CD14-positive monocyte (primary cell): Measurements from ENCODE around the gene RASSF6. TPM values are rescaled to one million over a fixed set of nuclear protein-coding genes. Genes with fewer than 3 reads are reported as not detected.

Experiments
- DNase-seq, 3 donors: peaks; one replicate each; pipeline ENCODE4 v3.0.0-alpha.2; 2011 to 2022
- H2AFZ ChIP-seq: 2 replicates; pipeline ENCODE4 v1.6.0; 2012; ENCODE audit warnings: mild to moderate bottlenecking, low read depth, low read length, inconsistent platforms; ENCODE audit not compliant: insufficient read depth, poor library complexity, severe bottlenecking
- H3K27ac ChIP-seq, 2 donors: 1 replicate in 1 of 2; 2 replicates in 1 of 2; pipeline ENCODE4 v1.5.1; 2012 to 2013; ENCODE audit warnings: low read length in 2 of 2, control low read depth in 1 of 2, inconsistent platforms in 1 of 2, low read depth in 1 of 2, mild to moderate bottlenecking in 1 of 2
- H3K27me3 ChIP-seq, 2 donors: one replicate each; pipeline versions ENCODE4 v1.6.0 to v1.6.1; 2011 to 2013; ENCODE audit warnings: low read length in 2 of 2; ENCODE audit not compliant: control insufficient read depth in 2 of 2, insufficient read depth in 2 of 2
- H3K36me3 ChIP-seq, 2 donors: replicated peaks in 1 of 2; 1 replicate in 1 of 2; 2 replicates in 1 of 2; pipeline versions ENCODE4 v1.5.1 to v1.6.1; 2012 to 2013; ENCODE audit warnings: low read length in 2 of 2, control low read depth in 1 of 2, inconsistent platforms in 1 of 2, mild to moderate bottlenecking in 1 of 2; ENCODE audit not compliant: insufficient read depth in 2 of 2, control insufficient read depth in 1 of 2
- H3K4me1 ChIP-seq, 2 donors: 1 replicate in 1 of 2; 2 replicates in 1 of 2; pipeline versions ENCODE4 v1.5.1 to v1.6.1; 2012 to 2013; ENCODE audit warnings: low read length in 2 of 2, control low read depth in 1 of 2, inconsistent platforms in 1 of 2, mild to moderate bottlenecking in 1 of 2, moderate library complexity in 1 of 2; ENCODE audit not compliant: insufficient read depth in 2 of 2, control insufficient read depth in 1 of 2
- H3K4me2 ChIP-seq: replicated peaks from 2 replicates; pipeline ENCODE3; 2012; ENCODE audit warnings: low read length, moderate library complexity, mild to moderate bottlenecking; ENCODE audit not compliant: poor library complexity, severe bottlenecking; ENCODE audit errors: extremely low read depth
- H3K4me3 ChIP-seq, 3 experiments: fragments of 200-600 bp in 1 of 3; sonication (generic) in 1 of 3; replicated peaks in 1 of 3; 1 replicate in 2 of 3; 2 replicates in 1 of 3; pipeline ENCODE4 v1.5.1; 2011 to 2013; ENCODE audit warnings: low read length in 3 of 3, mild to moderate bottlenecking in 3 of 3, control low read depth in 2 of 3, low read depth in 2 of 3, inconsistent platforms in 1 of 3, moderate library complexity in 1 of 3
- H3K79me2 ChIP-seq: 2 replicates; pipeline ENCODE4 v1.6.0; 2012; ENCODE audit warnings: mild to moderate bottlenecking, control low read depth, inconsistent platforms, low read length, moderate library complexity; ENCODE audit not compliant: insufficient read depth
- H3K9ac ChIP-seq: 2 replicates; pipeline ENCODE4 v1.6.0; 2017; ENCODE audit warnings: low read length, mild to moderate bottlenecking; ENCODE audit not compliant: insufficient read depth, poor library complexity, severe bottlenecking
- H3K9me3 ChIP-seq, 2 donors: replicated peaks in 1 of 2; 1 replicate in 1 of 2; 2 replicates in 1 of 2; pipeline versions ENCODE4 v1.5.1 to v1.6.1; 2012 to 2013; ENCODE audit warnings: low read length in 2 of 2, control low read depth in 1 of 2; ENCODE audit not compliant: control insufficient read depth in 1 of 2, insufficient read depth in 1 of 2
- H4K20me1 ChIP-seq: 2 replicates; pipeline ENCODE4 v1.6.0; 2012; ENCODE audit warnings: mild to moderate bottlenecking, low read length, control low read depth, moderate library complexity; ENCODE audit not compliant: insufficient read depth
- H3K27ac Mint-ChIP-seq, 7 donors: one replicate each; pipeline ENCODE4 v1.8.0; 2020; ENCODE audit warnings: mild to moderate bottlenecking in 7 of 7, mixed read lengths in 7 of 7, moderate library complexity in 6 of 7, inconsistent platforms in 2 of 7
- H3K27me3 Mint-ChIP-seq, 3 donors: one replicate each; pipeline ENCODE4 v1.8.0; 2021 to 2022; ENCODE audit warnings: low read depth in 3 of 3, mild to moderate bottlenecking in 3 of 3, mixed read lengths in 3 of 3, moderate library complexity in 3 of 3, inconsistent platforms in 1 of 3
- H3K36me3 Mint-ChIP-seq, 2 donors: one replicate each; pipeline ENCODE4 v1.8.0; 2020; ENCODE audit warnings: mixed read lengths in 2 of 2, inconsistent platforms in 1 of 2, mild to moderate bottlenecking in 1 of 2
- H3K4me1 Mint-ChIP-seq: one replicate; pipeline ENCODE4 v1.8.0; 2020; ENCODE audit warnings: mild to moderate bottlenecking, mixed read lengths
- H3K4me3 Mint-ChIP-seq, 2 donors: one replicate each; pipeline ENCODE4 v1.8.0; 2020; ENCODE audit warnings: mild to moderate bottlenecking in 2 of 2, mixed read lengths in 2 of 2, moderate library complexity in 1 of 2
- H3K9me3 Mint-ChIP-seq, 7 donors: one replicate each; pipeline ENCODE4 v1.8.0; 2020 to 2022; ENCODE audit warnings: mixed read lengths in 7 of 7, mild to moderate bottlenecking in 6 of 7, moderate library complexity in 6 of 7, inconsistent platforms in 2 of 7
- WGBS: methylation state at CpG from one replicate; pipeline ENCODE4 v1.1.5; 2013; ENCODE audit warnings: missing lambda C conversion rate; ENCODE audit not compliant: insufficient coverage; 5-methylcytosine and 5-hydroxymethylcytosine counted together
- intact Hi-C, 2 donors: fragments of 100-400 bp; cut with micrococcal nuclease; formaldehyde crosslinking; loops; one replicate each; pipeline versions ENCODE4 v1.15.0 to v1.15.1; 2023
- polyA plus RNA-seq, 3 donors: library from polyadenylated mRNA; depleted of rRNA in 1 of 3; unstranded in 2 of 3; stranded (reverse) in 1 of 3; fragments of 300-500 nt in 2 of 3; fragments of >200 nt in 1 of 3; fragmentation: Illumina TruSeq in 2 of 3; gene quantifications; 1 replicate in 2 of 3; 2 replicates in 1 of 3; pipeline ENCODE4 v1.2.3, GENCODE V29; 2012 to 2021
- TF ChIP-seq, protein P1 (sequence below): fragments of 200-600 bp; IDR thresholded peaks from one replicate; pipeline ENCODE4 v1.8.0; 2022; ENCODE audit warnings: antibody characterized with exemption, mild to moderate bottlenecking

RASSF6 gene
- polyA plus RNA-seq, 3 donors: not detected

DNA sequence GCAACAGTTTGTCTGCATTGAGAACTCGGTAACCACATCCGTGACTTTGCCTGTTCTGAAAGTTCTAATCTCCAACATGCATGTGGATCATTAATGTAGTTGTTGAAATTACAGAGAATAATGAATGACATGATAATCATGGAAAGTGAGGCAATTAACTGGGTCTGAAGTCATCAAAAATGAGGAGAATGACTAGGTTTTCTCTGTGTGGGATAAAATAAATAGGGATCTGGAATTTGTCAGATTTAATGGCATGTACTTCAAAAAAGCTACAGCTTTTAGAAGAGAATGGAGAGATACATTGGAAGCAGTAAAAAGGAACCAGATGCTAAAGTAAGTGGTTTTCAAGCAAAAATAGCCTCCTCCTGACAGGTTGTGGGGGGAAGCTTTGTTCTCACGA lies 79.4 kb downstream of the RASSF6 start:
- WGBS: 71% methylated on average over 3 of the region's 3 CpGs
- Histone ChIP-seq H3K9ac (no peak overlapping the region), H2AFZ (no peak overlapping the region), H3K4me2 (no peak overlapping the region), H3K9me3 (no peaks in the 10 kb centered on the region), H3K4me3 (no peak overlapping the region), H3K27me3 (no peaks in the 10 kb centered on the region), H3K4me1 (no peaks in the 10 kb centered on the region), H3K79me2 (no peaks in the 10 kb centered on the region), H3K36me3 (no peaks in the 10 kb centered on the region), H3K27ac (no peak overlapping the region), H4K20me1 (no peaks in the 10 kb centered on the region)
- no peak overlapping the region for H3K4me3 Mint-ChIP-seq
- H3K27ac Mint-ChIP-seq: no peak overlapping the region
- TF ChIP-seq, protein P1, sequence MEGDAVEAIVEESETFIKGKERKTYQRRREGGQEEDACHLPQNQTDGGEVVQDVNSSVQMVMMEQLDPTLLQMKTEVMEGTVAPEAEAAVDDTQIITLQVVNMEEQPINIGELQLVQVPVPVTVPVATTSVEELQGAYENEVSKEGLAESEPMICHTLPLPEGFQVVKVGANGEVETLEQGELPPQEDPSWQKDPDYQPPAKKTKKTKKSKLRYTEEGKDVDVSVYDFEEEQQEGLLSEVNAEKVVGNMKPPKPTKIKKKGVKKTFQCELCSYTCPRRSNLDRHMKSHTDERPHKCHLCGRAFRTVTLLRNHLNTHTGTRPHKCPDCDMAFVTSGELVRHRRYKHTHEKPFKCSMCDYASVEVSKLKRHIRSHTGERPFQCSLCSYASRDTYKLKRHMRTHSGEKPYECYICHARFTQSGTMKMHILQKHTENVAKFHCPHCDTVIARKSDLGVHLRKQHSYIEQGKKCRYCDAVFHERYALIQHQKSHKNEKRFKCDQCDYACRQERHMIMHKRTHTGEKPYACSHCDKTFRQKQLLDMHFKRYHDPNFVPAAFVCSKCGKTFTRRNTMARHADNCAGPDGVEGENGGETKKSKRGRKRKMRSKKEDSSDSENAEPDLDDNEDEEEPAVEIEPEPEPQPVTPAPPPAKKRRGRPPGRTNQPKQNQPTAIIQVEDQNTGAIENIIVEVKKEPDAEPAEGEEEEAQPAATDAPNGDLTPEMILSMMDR: no peak
- peaks cover 0 to 2% (median under 1%) of the 10 kb centered on the region in 3 donors for H3K27me3 Mint-ChIP-seq
- no peaks in the 10 kb centered on the region for H3K36me3 Mint-ChIP-seq
- intact Hi-C loops: no loop called here
- no peaks in the 10 kb centered on the region for H3K4me1 Mint-ChIP-seq
- peaks cover 0 to 7% (median 0%) of the 10 kb centered on the region in 7 donors for H3K9me3 Mint-ChIP-seq
- DNase-seq: no peak

DNA sequence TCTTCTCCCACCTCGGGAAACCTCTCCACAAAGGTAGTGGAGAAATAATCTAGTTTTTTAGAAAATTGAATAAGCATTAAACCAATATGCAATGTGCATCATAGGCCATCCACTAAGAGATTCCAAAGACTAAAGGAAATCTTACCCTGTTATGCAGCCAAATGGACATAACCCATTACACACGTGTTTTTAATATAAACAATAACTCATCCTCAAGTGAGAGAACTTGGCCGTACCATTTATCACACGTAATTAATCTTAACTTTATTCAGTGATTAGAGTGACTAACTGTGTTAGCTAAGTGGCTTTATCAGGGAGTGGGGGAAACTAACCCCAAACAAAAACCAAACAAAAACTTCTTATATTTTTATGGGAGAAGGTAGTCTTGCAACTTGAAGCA lies 80.8 kb downstream of the RASSF6 start:
- no CpG with 5 or more reads among the region's 4 CpGs for WGBS
- H3K4me1 Mint-ChIP-seq: no peaks in the 10 kb centered on the region
- H3K9me3 Mint-ChIP-seq: peaks cover 0 to 4% (median 0%) of the 10 kb centered on the region in 7 donors

More for the DNA sequence above, 80.8 kb downstream of the RASSF6 start:
- no peaks in the 10 kb centered on the region for H3K9me3 ChIP-seq
- no peaks in the 10 kb centered on the region for H3K36me3 Mint-ChIP-seq
- no peak for DNase-seq
- no peaks in the 10 kb centered on the region for H3K27me3 ChIP-seq
- H3K27me3 Mint-ChIP-seq: peaks cover 0 to 2% (median 0%) of the 10 kb centered on the region in 3 donors
- H3K36me3 ChIP-seq: no peaks in the 10 kb centered on the region
- H2AFZ ChIP-seq: no peak overlapping the region
- intact Hi-C loops: no loop called here
- H3K4me3 Mint-ChIP-seq: no peak overlapping the region
- no peaks in the 10 kb centered on the region for H3K4me1 ChIP-seq
- H3K27ac ChIP-seq: no peak overlapping the region
- no peaks in the 10 kb centered on the region for H3K79me2 ChIP-seq
- H3K27ac Mint-ChIP-seq: no peak overlapping the region
- H3K9ac ChIP-seq: no peak overlapping the region
- H3K4me2 ChIP-seq: no peak overlapping the region
- no peaks in the 10 kb centered on the region for H4K20me1 ChIP-seq
- H3K4me3 ChIP-seq: no peak overlapping the region
- TF ChIP-seq, protein P1: no peak
